ENCODE measurements around the gene PRSS8. TPM values are rescaled to one million over a fixed set of nuclear protein-coding genes. Genes with fewer than 3 reads are reported as not detected.
A peak's percentile ranks its signal among the peaks of the same experiment; 100 is the strongest.

The PRSS8 gene
- polyA plus RNA-seq, 3 donors = 0.15 TPM; not detected in 2

DNA sequence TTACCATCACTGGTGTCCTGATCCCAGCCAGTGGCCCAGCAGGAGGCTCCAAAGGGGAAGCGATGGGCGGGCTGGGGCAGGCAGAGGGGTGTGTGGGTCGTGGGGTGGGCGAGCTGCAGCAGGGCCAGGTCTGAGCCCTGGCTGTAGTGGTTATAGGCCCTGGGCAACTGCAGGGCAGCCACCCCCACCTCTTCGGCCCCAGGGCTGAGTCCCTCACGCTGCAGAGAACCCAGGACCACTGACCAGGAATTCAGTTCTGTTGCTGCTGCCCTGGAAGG, 49.0 kb downstream of the PRSS8 start:
- peaks cover 0 to 5% of the 10 kb centered on the region in 2 donors for H3K4me1 ChIP-seq (ENCODE audit: control insufficient read depth in 1 of 2, insufficient read depth in 2 of 2, low read length in 2 of 2)
- intact Hi-C loops (cut with micrococcal nuclease) = no loop called here
- no peak overlapping the region for H3K9ac ChIP-seq (ENCODE audit: insufficient read depth, low read length, poor library complexity, severe bottlenecking)
- no peak overlapping the region for H3K4me3 ChIP-seq (replicated peaks in 1 of 3; ENCODE audit: low read depth in 2 of 3, low read length in 3 of 3)
- H4K20me1 ChIP-seq (ENCODE audit: insufficient read depth, low read length) = peaks cover 35% of the 10 kb centered on the region
- Mint-ChIP-seq H3K36me3 (peaks cover 39 to 61% of the 10 kb centered on the region in 2 donors), H3K27ac (peak overlapping the region in 2 of 7 donors; percentile 25 to 57), H3K4me1 (peaks cover 10% of the 10 kb centered on the region), H3K4me3 (no peak overlapping the region), H3K9me3 (no peaks in the 10 kb centered on the region), H3K27me3 (ENCODE audit: low read depth in 3 of 3) (peaks cover 0 to 3% (median 3%) of the 10 kb centered on the region in 3 donors)
- no peaks in the 10 kb centered on the region for H3K27me3 ChIP-seq (ENCODE audit: control insufficient read depth in 2 of 2, insufficient read depth in 2 of 2, low read length in 2 of 2)
- TF ChIP-seq, protein P1, sequence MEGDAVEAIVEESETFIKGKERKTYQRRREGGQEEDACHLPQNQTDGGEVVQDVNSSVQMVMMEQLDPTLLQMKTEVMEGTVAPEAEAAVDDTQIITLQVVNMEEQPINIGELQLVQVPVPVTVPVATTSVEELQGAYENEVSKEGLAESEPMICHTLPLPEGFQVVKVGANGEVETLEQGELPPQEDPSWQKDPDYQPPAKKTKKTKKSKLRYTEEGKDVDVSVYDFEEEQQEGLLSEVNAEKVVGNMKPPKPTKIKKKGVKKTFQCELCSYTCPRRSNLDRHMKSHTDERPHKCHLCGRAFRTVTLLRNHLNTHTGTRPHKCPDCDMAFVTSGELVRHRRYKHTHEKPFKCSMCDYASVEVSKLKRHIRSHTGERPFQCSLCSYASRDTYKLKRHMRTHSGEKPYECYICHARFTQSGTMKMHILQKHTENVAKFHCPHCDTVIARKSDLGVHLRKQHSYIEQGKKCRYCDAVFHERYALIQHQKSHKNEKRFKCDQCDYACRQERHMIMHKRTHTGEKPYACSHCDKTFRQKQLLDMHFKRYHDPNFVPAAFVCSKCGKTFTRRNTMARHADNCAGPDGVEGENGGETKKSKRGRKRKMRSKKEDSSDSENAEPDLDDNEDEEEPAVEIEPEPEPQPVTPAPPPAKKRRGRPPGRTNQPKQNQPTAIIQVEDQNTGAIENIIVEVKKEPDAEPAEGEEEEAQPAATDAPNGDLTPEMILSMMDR (IDR thresholded peaks at IDR 0.05) = no peak
- no peak for DNase-seq
- no peak overlapping the region for H2AFZ ChIP-seq (ENCODE audit: insufficient read depth, low read depth, low read length, poor library complexity, severe bottlenecking)
- 95% methylated on average over 6 of the region's 6 CpGs for WGBS (ENCODE audit: insufficient coverage)
- H3K36me3 ChIP-seq (replicated peaks in 1 of 2; ENCODE audit: control insufficient read depth in 1 of 2, insufficient read depth in 2 of 2, low read length in 2 of 2) = peaks cover 34 to 83% of the 10 kb centered on the region in 2 donors
- no peak overlapping the region for H3K27ac ChIP-seq (ENCODE audit: low read depth in 1 of 2, low read length in 2 of 2)
- H3K79me2 ChIP-seq (ENCODE audit: insufficient read depth, low read length) = peaks cover 13% of the 10 kb centered on the region
- no peak overlapping the region for H3K4me2 ChIP-seq (replicated peaks; ENCODE audit: extremely low read depth, low read length, poor library complexity, severe bottlenecking)
- no peaks in the 10 kb centered on the region for H3K9me3 ChIP-seq (replicated peaks in 1 of 2; ENCODE audit: control insufficient read depth in 1 of 2, insufficient read depth in 1 of 2, low read length in 2 of 2)

DNA sequence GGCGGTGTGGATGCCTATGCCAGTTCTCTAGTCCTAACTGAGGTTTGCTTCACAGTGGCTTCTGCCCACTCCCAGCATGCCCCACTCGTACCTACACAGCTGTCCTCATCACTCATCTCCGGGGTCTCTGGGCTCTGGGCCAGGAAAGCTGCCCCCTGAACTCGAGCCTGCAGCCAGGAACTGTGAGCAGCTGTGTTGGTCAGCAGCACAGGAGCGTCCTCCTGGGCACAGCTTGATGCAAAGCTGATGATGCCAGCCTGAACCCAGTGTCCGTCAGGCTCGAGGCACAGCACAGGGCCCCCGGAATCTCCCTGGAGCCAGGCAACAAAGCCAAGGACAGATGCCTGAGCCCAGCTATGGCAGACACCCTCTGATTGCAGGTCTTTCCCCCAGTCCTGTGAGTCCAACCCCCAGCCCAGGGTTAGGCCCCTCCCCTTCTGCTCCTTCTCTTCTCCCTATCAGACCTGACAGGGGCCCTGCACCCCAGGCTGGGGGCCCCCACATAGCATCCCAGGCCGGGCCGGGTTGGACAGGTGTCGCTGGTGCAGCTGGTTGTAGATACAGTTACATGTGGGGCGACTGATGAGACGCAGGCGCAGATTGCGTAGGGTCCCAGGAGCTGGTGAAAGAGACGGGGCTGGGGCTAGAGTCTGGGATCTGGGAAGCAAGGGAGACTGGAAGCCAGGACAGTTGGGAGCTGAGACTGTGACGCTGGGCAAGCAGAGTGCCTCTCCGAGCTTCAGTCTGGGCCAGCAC, 49.5 kb downstream of the PRSS8 start:
- Histone ChIP-seq H3K36me3 (replicated peaks in 1 of 2; ENCODE audit: control insufficient read depth in 1 of 2, insufficient read depth in 2 of 2, low read length in 2 of 2) (peaks cover 36 to 85% of the 10 kb centered on the region in 2 donors), H3K4me2 (replicated peaks; ENCODE audit: extremely low read depth, low read length, poor library complexity, severe bottlenecking) (no peak overlapping the region), H3K27me3 (ENCODE audit: control insufficient read depth in 2 of 2, insufficient read depth in 2 of 2, low read length in 2 of 2) (no peaks in the 10 kb centered on the region), H2AFZ (ENCODE audit: insufficient read depth, low read depth, low read length, poor library complexity, severe bottlenecking) (no peak overlapping the region), H3K9me3 (replicated peaks in 1 of 2; ENCODE audit: control insufficient read depth in 1 of 2, insufficient read depth in 1 of 2, low read length in 2 of 2) (no peaks in the 10 kb centered on the region), H3K9ac (ENCODE audit: insufficient read depth, low read length, poor library complexity, severe bottlenecking) (no peak overlapping the region), H3K4me3 (replicated peaks in 1 of 3; ENCODE audit: low read depth in 2 of 3, low read length in 3 of 3) (no peak overlapping the region), H3K79me2 (ENCODE audit: insufficient read depth, low read length) (peaks cover 18% of the 10 kb centered on the region), H3K27ac (ENCODE audit: low read depth in 1 of 2, low read length in 2 of 2) (no peak overlapping the region), H4K20me1 (ENCODE audit: insufficient read depth, low read length) (peaks cover 40% of the 10 kb centered on the region), H3K4me1 (ENCODE audit: control insufficient read depth in 1 of 2, insufficient read depth in 2 of 2, low read length in 2 of 2) (peaks cover 0 to 10% of the 10 kb centered on the region in 2 donors)
- TF ChIP-seq, protein P1 (IDR thresholded peaks at IDR 0.05) = no peak
- whole genome bisulfite sequencing (ENCODE audit: insufficient coverage) = 95% methylated on average over 12 of the region's 18 CpGs
- no peak for DNase-seq
- Mint-ChIP-seq H3K27me3 (ENCODE audit: low read depth in 3 of 3) (peaks cover 0 to 3% (median 3%) of the 10 kb centered on the region in 3 donors), H3K4me1 (peaks cover 10% of the 10 kb centered on the region), H3K27ac (peak overlapping the region in 2 of 7 donors; percentile 46 to 57), H3K4me3 (no peak overlapping the region), H3K36me3 (peaks cover 36 to 60% of the 10 kb centered on the region in 2 donors), H3K9me3 (no peaks in the 10 kb centered on the region)
- intact Hi-C loops (cut with micrococcal nuclease) = no loop called here
